Activated T-helper 2 cell treated with anti-CD3 and anti-CD28 coated beads, Interferon-gamma antibody, Interleukin-2, Interleukin-4, amounts not matched to agents 10 μg/mL and 5 μg/mL and 100 μg/mL, durations not matched to agents 14 hours and 24 hours and 36 hours (primary cell): ENCODE measurements around the gene VEGFA. TPM values are rescaled to one million over a fixed set of nuclear protein-coding genes. Genes with fewer than 3 reads are reported as not detected.
"Not testable (repeated sequence)": the region's sequence is repeated elsewhere in the genome, so short reads cannot be mapped to it uniquely, and the experiment has no call there.

Source experiments
- DNase-seq: peaks from one replicate; pipeline ENCODE4 v3.0.0; 2021; ENCODE audit warnings: low spot score
- H3K27ac Mint-ChIP-seq: one replicate; pipeline ENCODE4 v1.8.0; 2021; ENCODE audit warnings: mixed read lengths
- H3K27me3 Mint-ChIP-seq: one replicate; pipeline ENCODE4 v1.8.0; 2021; ENCODE audit warnings: low read depth, mixed read lengths
- H3K36me3 Mint-ChIP-seq: one replicate; pipeline ENCODE4 v1.8.0; 2021; ENCODE audit warnings: low read depth, mixed read lengths
- H3K4me1 Mint-ChIP-seq: one replicate; pipeline ENCODE4 v1.8.0; 2021; ENCODE audit warnings: low read depth, mixed read lengths
- H3K4me3 Mint-ChIP-seq: one replicate; pipeline ENCODE4 v1.8.0; 2021; ENCODE audit warnings: low read depth, mild to moderate bottlenecking, moderate library complexity, mixed read lengths
- H3K9me3 Mint-ChIP-seq: one replicate; pipeline ENCODE4 v1.8.0; 2021; ENCODE audit warnings: mixed read lengths
- intact Hi-C: fragments of 100-400 bp; cut with micrococcal nuclease; formaldehyde crosslinking; loops from one replicate; pipeline ENCODE4 v1.15.1; 2023
- total RNA-seq: library from RNA; stranded (reverse); gene quantifications from 2 replicates; pipeline ENCODE4 v1.2.3, GENCODE V29; 2022

Gene VEGFA
- total RNA-seq, 1 donor from 2014 or later, result 50.7 TPM

DNA sequence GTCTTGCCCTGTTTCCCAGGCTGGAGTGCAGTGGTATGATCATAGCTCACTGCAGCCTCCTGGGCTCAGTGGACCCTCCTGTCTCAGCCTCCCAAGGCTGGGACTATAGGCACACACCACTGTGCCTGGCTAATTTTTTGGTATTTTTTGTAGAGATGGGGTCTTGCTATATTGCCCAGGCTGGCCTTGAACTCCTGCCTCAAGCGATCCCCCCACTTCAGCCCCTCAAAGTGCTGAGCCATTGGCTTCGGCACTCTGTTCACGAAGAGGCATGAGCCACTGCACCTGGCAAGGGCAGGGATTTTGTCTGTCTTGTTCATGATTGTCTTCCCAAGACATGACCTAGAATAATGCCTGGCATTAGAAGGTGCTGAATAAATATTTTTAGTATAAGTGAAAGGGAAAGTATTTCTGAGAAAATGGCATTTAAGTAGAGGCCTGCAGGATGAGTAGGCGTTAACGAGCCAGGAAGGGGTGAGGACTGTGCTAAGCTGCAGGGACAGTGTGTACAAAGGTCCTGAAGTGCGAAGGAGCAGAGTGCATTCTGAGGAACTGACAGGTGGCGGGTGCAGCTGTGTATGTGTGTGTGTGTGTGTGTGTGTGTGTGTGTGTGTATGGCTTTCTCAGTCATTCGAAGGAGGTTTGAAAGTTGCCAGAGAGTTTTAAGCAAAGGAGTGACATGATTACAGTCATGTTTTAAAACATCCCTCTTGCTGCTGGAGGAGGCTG is 43.0 kb downstream of the VEGFA start:
- H3K4me1 Mint-ChIP-seq, result peaks cover 19% of the 10 kb centered on the region
- H3K27me3 Mint-ChIP-seq, result peaks cover 2% of the 10 kb centered on the region
- no peaks in the 10 kb centered on the region for H3K9me3 Mint-ChIP-seq
- peak overlapping the region; percentile 4 for H3K27ac Mint-ChIP-seq
- no peak overlapping the region for H3K4me3 Mint-ChIP-seq
- intact Hi-C loops, result no loop called here
- no peaks in the 10 kb centered on the region for H3K36me3 Mint-ChIP-seq
- no peak for DNase-seq

GRCh38 chr6:43814111-43814510 is 44.1 kb downstream of the VEGFA start:
- intact Hi-C loops, result no loop called here
- no peaks in the 10 kb centered on the region for H3K9me3 Mint-ChIP-seq
- H3K36me3 Mint-ChIP-seq, result no peaks in the 10 kb centered on the region
- no peak overlapping the region for H3K4me3 Mint-ChIP-seq
- no peak overlapping the region for H3K27ac Mint-ChIP-seq
- no peak for DNase-seq
- peaks cover 19% of the 10 kb centered on the region for H3K4me1 Mint-ChIP-seq
- H3K27me3 Mint-ChIP-seq, result peaks cover 2% of the 10 kb centered on the region

DNA sequence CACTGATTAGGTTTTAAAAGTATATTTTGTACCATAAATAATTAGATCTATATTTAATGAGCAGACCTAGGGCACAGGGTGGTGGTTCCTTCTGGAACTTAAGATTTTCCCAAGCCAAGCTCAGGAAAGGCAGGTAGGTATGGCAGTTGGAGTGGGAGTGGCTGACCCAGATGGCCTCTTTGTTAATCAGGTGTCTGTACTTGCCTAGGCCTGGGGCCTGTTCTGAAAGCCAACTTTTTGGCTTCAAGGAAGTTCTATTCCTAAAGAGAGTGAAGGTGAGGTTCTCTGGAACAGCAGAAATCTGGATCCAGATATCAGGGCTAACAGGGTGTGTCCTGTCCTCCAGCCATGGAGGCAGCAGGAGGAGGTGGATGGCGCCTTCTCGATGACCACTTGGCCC is 44.9 kb downstream of the VEGFA start:
- no peak overlapping the region for H3K4me3 Mint-ChIP-seq
- no peaks in the 10 kb centered on the region for H3K9me3 Mint-ChIP-seq
- intact Hi-C loops, result no loop called here
- no peaks in the 10 kb centered on the region for H3K36me3 Mint-ChIP-seq
- no peaks in the 10 kb centered on the region for H3K27me3 Mint-ChIP-seq
- H3K27ac Mint-ChIP-seq, result no peak overlapping the region
- peaks cover 17% of the 10 kb centered on the region for H3K4me1 Mint-ChIP-seq
- DNase-seq, result no peak

- Mint-ChIP-seq H3K27ac (no peak overlapping the region), H3K36me3 (no peaks in the 10 kb centered on the region), H3K4me3 (no peak overlapping the region), H3K4me1 (peaks cover 9% of the 10 kb centered on the region), H3K9me3 (no peaks in the 10 kb centered on the region), H3K27me3 (peaks cover 7% of the 10 kb centered on the region)
- DNase-seq, result no peak
- intact Hi-C loops, result no loop called here
Observed at GRCh38 chr6:43817192-43817591, 47.2 kb downstream of the VEGFA start.

GRCh38 chr6:43818973-43819372 is 49.0 kb downstream of the VEGFA start:
- H3K27me3 Mint-ChIP-seq, result peaks cover 15% of the 10 kb centered on the region
- DNase-seq, H3K36me3 Mint-ChIP-seq, H3K27ac Mint-ChIP-seq, H3K4me3 Mint-ChIP-seq, H3K9me3 Mint-ChIP-seq, H3K4me1 Mint-ChIP-seq, intact Hi-C loops: not testable (repeated sequence)

DNA sequence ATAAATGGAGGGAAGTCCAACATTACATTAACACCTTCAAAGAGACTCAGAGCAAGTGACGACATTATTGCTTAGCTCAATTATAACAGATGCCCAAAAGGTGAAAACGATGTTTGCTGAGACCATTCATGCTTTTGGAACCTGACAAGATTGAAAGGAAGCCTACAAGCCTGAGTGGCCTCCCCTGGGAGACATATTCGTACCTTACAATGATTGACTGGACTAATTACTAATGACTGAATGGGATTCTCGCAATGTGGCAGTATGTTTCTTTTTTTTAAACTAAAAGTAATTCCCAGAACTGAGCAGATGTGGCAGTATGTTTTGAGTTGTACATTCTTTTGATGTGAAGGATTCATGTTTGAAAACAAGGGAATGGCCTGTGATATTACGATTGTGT is 49.9 kb downstream of the VEGFA start:
- intact Hi-C loops, result no loop called here
- H3K9me3 Mint-ChIP-seq, result no peaks in the 10 kb centered on the region
- no peak overlapping the region for H3K4me3 Mint-ChIP-seq
- H3K27ac Mint-ChIP-seq, result no peak overlapping the region
- no peak for DNase-seq
- no peaks in the 10 kb centered on the region for H3K36me3 Mint-ChIP-seq
- H3K27me3 Mint-ChIP-seq, result peaks cover 19% of the 10 kb centered on the region
- peaks cover 3% of the 10 kb centered on the region for H3K4me1 Mint-ChIP-seq

DNA sequence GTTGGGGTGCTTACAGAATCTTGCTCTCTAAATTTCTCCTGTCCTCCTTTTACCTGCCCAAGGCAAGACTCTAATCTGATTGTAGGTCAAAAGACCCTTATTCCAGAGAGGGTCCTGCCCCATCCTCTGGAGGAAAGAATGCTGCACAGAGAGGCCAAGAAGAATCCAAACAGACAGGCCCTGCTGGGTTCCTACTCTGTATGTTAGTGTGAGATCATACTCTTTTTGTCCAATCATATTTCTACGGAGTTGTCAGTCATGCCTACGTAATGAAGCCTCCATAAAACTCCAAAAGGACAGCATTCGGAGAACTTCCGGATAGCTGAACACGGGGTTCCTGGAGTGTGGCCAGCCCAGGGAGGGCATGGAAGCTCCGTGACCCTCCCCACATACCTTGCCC is 50.5 kb downstream of the VEGFA start:
- intact Hi-C loops, result no loop called here
- DNase-seq, result no peak
- H3K27me3 Mint-ChIP-seq, result peaks cover 19% of the 10 kb centered on the region
- no peak overlapping the region for H3K4me3 Mint-ChIP-seq
- peaks cover 3% of the 10 kb centered on the region for H3K4me1 Mint-ChIP-seq
- no peaks in the 10 kb centered on the region for H3K36me3 Mint-ChIP-seq
- no peaks in the 10 kb centered on the region for H3K9me3 Mint-ChIP-seq
- no peak overlapping the region for H3K27ac Mint-ChIP-seq

DNA sequence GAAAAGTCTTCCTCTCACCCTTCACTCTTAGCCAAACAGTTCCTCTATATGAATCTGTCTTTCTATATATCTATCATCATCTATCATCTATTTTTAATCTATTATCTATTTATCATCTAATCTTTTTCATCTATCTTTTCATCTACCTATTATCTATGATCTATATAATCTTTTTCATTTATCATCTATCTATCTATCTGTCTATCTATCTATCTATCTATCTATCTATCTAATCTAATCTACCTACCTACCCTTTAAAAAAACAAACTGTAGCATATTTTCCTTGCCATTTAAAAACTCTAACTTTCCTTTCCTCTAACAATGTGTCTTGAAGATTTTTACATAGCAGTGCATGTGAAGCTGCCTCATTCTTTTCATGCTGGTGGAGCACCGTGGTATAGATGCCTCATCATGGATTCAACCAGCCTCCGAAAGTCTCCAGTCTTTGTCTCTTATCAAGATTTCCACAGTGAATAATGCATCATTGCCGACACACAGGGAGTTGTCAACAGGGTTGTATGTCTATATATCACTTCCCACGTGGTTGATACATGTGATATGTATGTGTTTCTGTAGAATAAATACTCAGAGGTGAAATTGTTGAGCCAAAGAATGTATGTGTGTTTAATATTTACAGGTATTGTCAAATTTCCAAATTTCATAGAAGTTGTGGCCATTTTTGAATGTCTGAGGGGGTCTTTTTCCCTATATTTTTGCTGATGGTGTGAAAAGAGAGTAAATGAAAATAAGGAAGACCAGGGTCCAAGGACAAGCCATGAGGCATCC is 51.3 kb downstream of the VEGFA start:
- H3K27me3 Mint-ChIP-seq, result peaks cover 19% of the 10 kb centered on the region
- no peak overlapping the region for H3K27ac Mint-ChIP-seq
- peaks cover 3% of the 10 kb centered on the region for H3K4me1 Mint-ChIP-seq
- intact Hi-C loops, result no loop called here
- no peaks in the 10 kb centered on the region for H3K9me3 Mint-ChIP-seq
- no peaks in the 10 kb centered on the region for H3K36me3 Mint-ChIP-seq
- DNase-seq, result no peak
- no peak overlapping the region for H3K4me3 Mint-ChIP-seq

- H3K36me3 Mint-ChIP-seq, result no peaks in the 10 kb centered on the region
- no peak overlapping the region for H3K4me3 Mint-ChIP-seq
- peaks cover 19% of the 10 kb centered on the region for H3K27me3 Mint-ChIP-seq
- H3K9me3 Mint-ChIP-seq, result no peaks in the 10 kb centered on the region
- DNase-seq, result no peak
- intact Hi-C loops, result no loop called here
- peaks cover 3% of the 10 kb centered on the region for H3K4me1 Mint-ChIP-seq
- H3K27ac Mint-ChIP-seq, result no peak overlapping the region
Observed at GRCh38 chr6:43823390-43823789, 53.4 kb downstream of the VEGFA start.

GRCh38 chr6:43823879-43824702 is 54.1 kb downstream of the VEGFA start:
- H3K36me3 Mint-ChIP-seq, result no peaks in the 10 kb centered on the region
- peaks cover 3% of the 10 kb centered on the region for H3K4me1 Mint-ChIP-seq
- H3K27me3 Mint-ChIP-seq, result peaks cover 19% of the 10 kb centered on the region
- no peak overlapping the region for H3K27ac Mint-ChIP-seq
- intact Hi-C loops, result no loop called here
- DNase-seq, result no peak
- no peaks in the 10 kb centered on the region for H3K9me3 Mint-ChIP-seq
- no peak overlapping the region for H3K4me3 Mint-ChIP-seq

GRCh38 chr6:43824703-43825064 is 54.7 kb downstream of the VEGFA start:
- no peaks in the 10 kb centered on the region for H3K9me3 Mint-ChIP-seq
- no peaks in the 10 kb centered on the region for H3K36me3 Mint-ChIP-seq
- intact Hi-C loops, result no loop called here
- peaks cover 19% of the 10 kb centered on the region for H3K27me3 Mint-ChIP-seq
- no peak overlapping the region for H3K4me3 Mint-ChIP-seq
- H3K27ac Mint-ChIP-seq, result no peak overlapping the region
- no peak for DNase-seq
- peaks cover 3% of the 10 kb centered on the region for H3K4me1 Mint-ChIP-seq

GRCh38 chr6:43825187-43826115 is 55.4 kb downstream of the VEGFA start:
- Mint-ChIP-seq H3K36me3 (no peaks in the 10 kb centered on the region), H3K4me3 (no peak overlapping the region), H3K4me1 (peaks cover 3% of the 10 kb centered on the region), H3K27ac (no peak overlapping the region), H3K27me3 (peaks cover 19% of the 10 kb centered on the region), H3K9me3 (no peaks in the 10 kb centered on the region)
- DNase-seq, result no peak
- intact Hi-C loops, result no loop called here
